ENCODE data around the gene PHPT1. TPM values are rescaled to one million over a fixed set of nuclear protein-coding genes. Genes with fewer than 3 reads are reported as not detected.

Gene PHPT1
- total and polyA plus RNA-seq, 2 of the 13 experiments (the other 11 are each of a cell fraction or from before 2014, with no cell fraction given), result 189 to 192 TPM

DNA sequence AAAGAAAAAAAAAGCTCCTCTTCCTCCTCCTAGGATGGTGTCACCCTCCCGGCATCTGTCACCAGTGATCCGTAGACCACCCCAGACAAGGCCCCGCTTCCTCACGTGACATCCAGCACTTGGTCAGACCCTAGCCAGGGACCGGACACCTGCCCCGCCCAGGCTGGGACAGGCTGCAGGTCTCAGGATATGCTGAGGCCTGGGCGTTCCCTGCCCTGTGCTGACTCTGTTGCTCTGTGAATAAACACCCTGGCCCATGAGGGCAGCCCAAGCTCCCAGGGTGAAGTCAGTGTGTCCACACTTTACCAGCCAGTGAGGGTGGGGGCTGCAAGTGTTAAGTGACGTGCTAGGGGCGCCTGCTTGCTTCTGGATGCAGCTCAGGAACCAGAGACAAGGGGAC, 11.3 kb downstream of the PHPT1 start:
- TF ChIP-seq ZNF326 (CRISPR knock-in tag; IDR thresholded peaks at IDR 0.05; ENCODE audit: borderline replicate concordance) (0 out of 2 replicates have a peak, but pooled peaks have one; percentile 59), POLR2G (IDR thresholded peaks at IDR 0.05; ENCODE audit: low read depth, low read length) (peak; percentile 61; the same call in 1 of the 2 replicates), SSRP1 (CRISPR knock-in tag; IDR thresholded peaks at IDR 0.05) (peak; percentile 11; the same call in 1 of the 2 replicates), BCL6 (CRISPR knock-in tag; IDR thresholded peaks at IDR 0.05) (no peak), ZNF556 (CRISPR knock-in tag; IDR thresholded peaks at IDR 0.05; ENCODE audit: borderline replicate concordance) (no peak)
- peaks cover 48% of the 10 kb centered on the region for H3K4me1 ChIP-seq (ENCODE audit: insufficient read depth, low read length)
- ChIA-PET CTCF (ENCODE audit: low intra/inter-chr PET ratio, low total read pairs) (no interaction called here), POLR2A (interaction anchor here (0.8 to 5.0 kb wide), 8 partner anchors 9 to 42 kb away, joined by 3 to 29 read pairs (median 4); partner anchors contain the start of genes MAMDC4 and TRAF2)
- ATAC-seq (no peak), FAIRE-seq (no peak), DNase-seq (ENCODE audit: low spot score) (no peak)
- H3K27me3 ChIP-seq (ENCODE audit: control insufficient read depth in 1 of 2, insufficient read depth in 2 of 2, low read length in 2 of 2), result no peaks in the 10 kb centered on the region
- H3K9ac ChIP-seq (ENCODE audit: insufficient read depth, low read depth, low read length), result no peak overlapping the region
- H3K27ac ChIP-seq (ENCODE audit: extremely low read length, insufficient read depth, low read length), result no peak overlapping the region
- 0 out of 2 replicates have a peak, but pooled peaks cover 7% of the 10 kb centered on the region for H4K20me1 ChIP-seq (ENCODE audit: insufficient read depth, low read length)
- no peak overlapping the region for H2AFZ ChIP-seq (ENCODE audit: low read length)
- H3K9me3 ChIP-seq (ENCODE audit: low read length), result no peaks in the 10 kb centered on the region
- intact Hi-C loops (cut with micrococcal nuclease; ENCODE audit: unreplicated experiment) (no loop called here), in situ Hi-C loops (cut with HindIII; ENCODE audit: extremely low pct_ligation_motif_present, low pct_unique_long_range_greater_than_20kb) (no loop called here)
- no peak overlapping the region for H3K4me2 ChIP-seq (ENCODE audit: low read depth, low read length)
- BruUV-seq (replicated peaks), result no TSS peak
- 75% methylated on average over 5 of the region's 9 CpGs for WGBS (ENCODE audit: low lambda C conversion rate)
- H3K4me3 ChIP-seq (replicated peaks in 1 of 3; ENCODE audit: insufficient read depth in 1 of 3, low read depth in 2 of 3, low read length in 3 of 3), result no peak overlapping the region
- peaks cover 18% of the 10 kb centered on the region for H3K79me2 ChIP-seq (ENCODE audit: insufficient read depth, low read length)
- H3K36me3 ChIP-seq (replicated peaks in 1 of 2; ENCODE audit: control insufficient read depth in 1 of 2, insufficient read depth in 2 of 2, low read length in 2 of 2), result peaks cover 17 to 37% of the 10 kb centered on the region in 2 experiments

DNA sequence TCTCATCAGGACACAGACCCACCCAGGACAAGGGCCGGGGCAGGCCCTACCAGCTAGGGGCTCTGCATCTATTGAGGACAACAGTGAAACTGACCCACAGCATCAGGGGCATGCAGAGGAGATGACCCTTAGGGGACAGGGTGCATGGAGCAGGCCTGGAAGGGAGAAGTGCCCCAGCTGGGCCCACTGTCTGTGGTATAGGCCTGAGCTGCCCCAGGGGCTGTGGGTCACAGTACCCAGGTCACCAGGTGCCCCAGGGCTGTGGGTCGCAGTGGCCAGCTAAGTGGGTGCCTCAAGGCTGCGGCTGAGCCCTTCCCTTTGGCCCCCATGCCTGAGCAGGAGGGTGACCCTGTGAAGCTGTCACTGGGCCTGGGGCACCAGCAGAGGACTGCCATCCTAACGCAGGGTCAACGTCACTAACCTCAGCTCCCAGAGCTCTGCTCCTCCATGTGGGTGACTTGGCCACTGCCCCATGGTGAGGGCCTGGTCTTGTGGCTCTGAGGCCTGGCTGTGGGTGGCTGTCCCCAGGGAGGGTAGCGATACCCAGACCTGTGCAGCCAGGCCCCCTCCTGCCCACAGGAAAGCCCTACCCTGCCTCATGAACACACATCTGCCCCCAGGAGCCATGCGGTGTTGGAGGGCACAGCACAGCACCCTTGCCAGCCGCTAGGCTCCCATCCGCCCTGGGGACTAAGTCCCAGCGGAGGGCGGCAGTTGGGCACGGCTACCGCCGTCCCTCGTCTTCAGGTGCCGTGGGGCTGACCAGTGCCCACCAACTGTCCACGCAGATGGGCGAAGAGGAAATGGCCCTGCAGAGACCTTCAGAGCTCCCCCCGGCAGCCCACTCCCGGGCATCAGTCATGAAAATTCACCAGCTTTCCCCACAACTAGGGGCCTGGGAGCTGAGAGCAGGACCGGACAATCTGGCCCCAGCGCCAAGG, 12.0 kb downstream of the PHPT1 start:
- no peak overlapping the region for H3K4me3 ChIP-seq (replicated peaks in 1 of 3; ENCODE audit: insufficient read depth in 1 of 3, low read depth in 2 of 3, low read length in 3 of 3)
- no TSS peak for BruUV-seq (replicated peaks)
- intact Hi-C loops (cut with micrococcal nuclease; ENCODE audit: unreplicated experiment), result no loop called here
- peaks cover 17 to 37% of the 10 kb centered on the region in 2 experiments for H3K36me3 ChIP-seq (replicated peaks in 1 of 2; ENCODE audit: control insufficient read depth in 1 of 2, insufficient read depth in 2 of 2, low read length in 2 of 2)
- H4K20me1 ChIP-seq (ENCODE audit: insufficient read depth, low read length), result 0 out of 2 replicates have a peak, but pooled peaks cover 7% of the 10 kb centered on the region
- no peak overlapping the region for H3K9ac ChIP-seq (ENCODE audit: insufficient read depth, low read depth, low read length)
- 98% methylated on average over 12 of the region's 22 CpGs for WGBS (ENCODE audit: low lambda C conversion rate)
- POLR2A ChIA-PET, result interaction anchor here (0.8 to 5.0 kb wide), 7 partner anchors 9 to 40 kb away, joined by 3 to 29 read pairs (median 5); partner anchors contain the start of gene TRAF2
- H3K4me1 ChIP-seq (ENCODE audit: insufficient read depth, low read length), result peaks cover 42% of the 10 kb centered on the region
- CTCF ChIA-PET (ENCODE audit: low intra/inter-chr PET ratio, low total read pairs), result no interaction called here
- peaks cover 20% of the 10 kb centered on the region for H3K79me2 ChIP-seq (ENCODE audit: insufficient read depth, low read length)
- H3K9me3 ChIP-seq (ENCODE audit: low read length), result no peaks in the 10 kb centered on the region
- DNase-seq (ENCODE audit: low spot score), result no peak
- ATAC-seq, result no peak
- H3K4me2 ChIP-seq (ENCODE audit: low read depth, low read length), result no peak overlapping the region
- H3K27me3 ChIP-seq (ENCODE audit: control insufficient read depth in 1 of 2, insufficient read depth in 2 of 2, low read length in 2 of 2), result no peaks in the 10 kb centered on the region
- in situ Hi-C loops (cut with HindIII; ENCODE audit: extremely low pct_ligation_motif_present, low pct_unique_long_range_greater_than_20kb), result no loop called here
- no peak overlapping the region for H2AFZ ChIP-seq (ENCODE audit: low read length)
- no peak overlapping the region for H3K27ac ChIP-seq (ENCODE audit: extremely low read length, insufficient read depth, low read length)
- no peak for FAIRE-seq
- TF ChIP-seq STAG1 (CRISPR knock-in tag; IDR thresholded peaks at IDR 0.05), result no peak
- peak; percentile 80 for TF ChIP-seq RBFOX2 (IDR thresholded peaks at IDR 0.05; ENCODE audit: low read depth, low read length)
- peak; percentile 47; the same call in 1 of the 2 replicates for TF ChIP-seq AKAP8 (CRISPR knock-in tag; IDR thresholded peaks at IDR 0.05)
- peak; percentile 92 for TF ChIP-seq AGO2 (optimal IDR thresholded peaks at IDR 0.05; ENCODE audit: low read depth, low read length)
- TF ChIP-seq, protein P1, sequence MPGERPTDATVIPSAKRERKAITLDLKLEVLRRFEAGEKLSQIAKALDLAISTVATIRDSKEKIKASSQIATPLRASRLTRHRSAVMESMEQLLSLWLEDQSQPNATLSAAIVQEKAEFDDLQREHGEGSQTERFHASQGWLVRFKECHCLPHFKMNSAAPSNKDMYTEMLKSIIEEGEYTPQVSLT (CRISPR knock-in tag; IDR thresholded peaks at IDR 0.05; ENCODE audit: borderline replicate concordance, low read depth), result no peak
- no peak for TF ChIP-seq ZNF354B (CRISPR knock-in tag; IDR thresholded peaks at IDR 0.05)
- no peak for TF ChIP-seq ZNF773 (CRISPR knock-in tag; IDR thresholded peaks at IDR 0.05; ENCODE audit: borderline replicate concordance)
- peak; percentile 12; the same call in 1 of the 2 replicates for TF ChIP-seq SSRP1 (CRISPR knock-in tag; IDR thresholded peaks at IDR 0.05)
- TF ChIP-seq, protein P2, sequence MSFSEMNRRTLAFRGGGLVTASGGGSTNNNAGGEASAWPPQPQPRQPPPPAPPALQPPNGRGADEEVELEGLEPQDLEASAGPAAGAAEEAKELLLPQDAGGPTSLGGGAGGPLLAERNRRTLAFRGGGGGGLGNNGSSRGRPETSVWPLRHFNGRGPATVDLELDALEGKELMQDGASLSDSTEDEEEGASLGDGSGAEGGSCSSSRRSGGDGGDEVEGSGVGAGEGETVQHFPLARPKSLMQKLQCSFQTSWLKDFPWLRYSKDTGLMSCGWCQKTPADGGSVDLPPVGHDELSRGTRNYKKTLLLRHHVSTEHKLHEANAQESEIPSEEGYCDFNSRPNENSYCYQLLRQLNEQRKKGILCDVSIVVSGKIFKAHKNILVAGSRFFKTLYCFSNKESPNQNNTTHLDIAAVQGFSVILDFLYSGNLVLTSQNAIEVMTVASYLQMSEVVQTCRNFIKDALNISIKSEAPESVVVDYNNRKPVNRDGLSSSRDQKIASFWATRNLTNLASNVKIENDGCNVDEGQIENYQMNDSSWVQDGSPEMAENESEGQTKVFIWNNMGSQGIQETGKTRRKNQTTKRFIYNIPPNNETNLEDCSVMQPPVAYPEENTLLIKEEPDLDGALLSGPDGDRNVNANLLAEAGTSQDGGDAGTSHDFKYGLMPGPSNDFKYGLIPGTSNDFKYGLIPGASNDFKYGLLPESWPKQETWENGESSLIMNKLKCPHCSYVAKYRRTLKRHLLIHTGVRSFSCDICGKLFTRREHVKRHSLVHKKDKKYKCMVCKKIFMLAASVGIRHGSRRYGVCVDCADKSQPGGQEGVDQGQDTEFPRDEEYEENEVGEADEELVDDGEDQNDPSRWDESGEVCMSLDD (CRISPR knock-in tag; IDR thresholded peaks at IDR 0.05; ENCODE audit: borderline replicate concordance), result no peak

Measured in HepG2 (cell line).